OCI-LY7 (cell line): ENCODE measurements around the gene ZC3H18. TPM values are rescaled to one million over a fixed set of nuclear protein-coding genes. Genes with fewer than 3 reads are reported as not detected.

ENCODE experiments used
- BruUV-seq: library from RNA; stranded (reverse); fragments of 400-500 nt; replicated peaks from 2 replicates; lab custom pipeline; 2021; lab: Mats Ljungman, UMichigan
- CTCF ChIA-PET: fragments of 300-600 bp; sonication (Branson Sonifier 250); formaldehyde crosslinking; loops from one replicate; lab custom pipeline; 2022; ENCODE audit warnings: antibody characterized with exemption; ENCODE audit not compliant: unreplicated experiment; lab: Charles Lee
- POLR2A ChIA-PET: fragments of 300-600 bp; sonication (Branson Sonifier 250); formaldehyde crosslinking; loops from one replicate; lab custom pipeline; 2022; ENCODE audit warnings: antibody characterized with exemption; lab: Charles Lee
- DNase-seq: peaks from one replicate; pipeline ENCODE4 v3.0.0-alpha.2; 2015; ENCODE audit warnings: low spot score
- H2AFZ ChIP-seq: fragments of 200-600 bp; sonication (generic), shearing (Covaris generic); 2 replicates; pipeline ENCODE4 v1.6.1; 2014; ENCODE audit warnings: mild to moderate bottlenecking, antibody characterized with exemption, low read length, moderate library complexity
- H3K27ac ChIP-seq: fragments of 200-600 bp; sonication (generic); 2 replicates; pipeline ENCODE4 v1.5.1; 2014; ENCODE audit warnings: mixed run types, low read depth, mild to moderate bottlenecking, moderate library complexity, low read length, inconsistent platforms; ENCODE audit not compliant: poor library complexity, severe bottlenecking
- H3K36me3 ChIP-seq: fragments of 200-600 bp; sonication (generic); 2 replicates; pipeline ENCODE4 v1.6.1; 2014; ENCODE audit warnings: mild to moderate bottlenecking, antibody characterized with exemption, low read length, moderate library complexity, mixed read lengths; ENCODE audit not compliant: insufficient read depth
- H3K4me1 ChIP-seq: fragments of 200-600 bp; sonication (generic); 2 replicates; pipeline ENCODE4 v1.5.1; 2014; ENCODE audit warnings: mild to moderate bottlenecking, low read length; ENCODE audit not compliant: insufficient read depth, poor library complexity, severe bottlenecking
- H3K4me2 ChIP-seq: fragments of 200-600 bp; sonication (generic); 2 replicates; pipeline ENCODE4 v1.6.1; 2014; ENCODE audit warnings: mild to moderate bottlenecking, low read length
- H3K4me3 ChIP-seq: fragments of 200-600 bp; sonication (generic); 2 replicates; pipeline ENCODE4 v1.5.1; 2014; ENCODE audit warnings: mild to moderate bottlenecking, low read depth, low read length; ENCODE audit not compliant: poor library complexity, severe bottlenecking
- H3K79me2 ChIP-seq: fragments of 200-600 bp; sonication (generic); 2 replicates; pipeline ENCODE4 v1.6.1; 2016; ENCODE audit warnings: low read depth, mild to moderate bottlenecking, low read length, moderate library complexity, mixed read lengths; ENCODE audit not compliant: insufficient read depth
- H3K9me2 ChIP-seq: fragments of 200-600 bp; sonication (generic); 2 replicates; pipeline ENCODE4 v1.6.1; 2016; ENCODE audit warnings: mild to moderate bottlenecking, low read length, mixed read lengths; ENCODE audit not compliant: insufficient read depth
- H3K9me3 ChIP-seq: fragments of 200-600 bp; sonication (generic); 2 replicates; pipeline ENCODE4 v1.6.1; 2014; ENCODE audit warnings: mild to moderate bottlenecking, mixed run types, low read length, mixed read lengths
- H4K20me1 ChIP-seq: fragments of 200-600 bp; sonication (generic); 2 replicates; pipeline ENCODE4 v1.6.1; 2014; ENCODE audit warnings: mild to moderate bottlenecking, antibody characterized with exemption, low read length, moderate library complexity, mixed read lengths; ENCODE audit not compliant: insufficient read depth
- CTCF ChIP-seq: fragments of 200-600 bp; sonication (generic); conservative IDR thresholded peaks from 2 replicates; pipeline ENCODE4 v1.5.1; 2014; ENCODE audit warnings: mild to moderate bottlenecking, antibody characterized with exemption, low read length, moderate library complexity, mixed read lengths
- EZH2phosphoT487 ChIP-seq: fragments of 200-600 bp; sonication (generic); IDR thresholded peaks from 2 replicates; pipeline ENCODE4 v1.6.1; 2018; ENCODE audit warnings: low read depth, borderline replicate concordance, mild to moderate bottlenecking, mixed run types, antibody characterized with exemption, low read length, moderate library complexity, mixed read lengths
- intact Hi-C: fragments of 100-400 bp; cut with micrococcal nuclease; formaldehyde crosslinking; loops from one replicate; pipeline ENCODE4 v1.10.0; 2022; ENCODE audit not compliant: unreplicated experiment
- total RNA-seq, 2 experiments: library from RNA; depleted of rRNA in 1 of 2; stranded (reverse); fragments of >200 nt in 1 of 2; shearing (Covaris generic) in 1 of 2; gene quantifications; 2 replicates each; pipeline ENCODE4 v1.2.3, GENCODE V29; 2014 to 2022

Gene ZC3H18
- total RNA-seq, 2 experiments from 2014 or later = 22.2 to 79.0 TPM

DNA sequence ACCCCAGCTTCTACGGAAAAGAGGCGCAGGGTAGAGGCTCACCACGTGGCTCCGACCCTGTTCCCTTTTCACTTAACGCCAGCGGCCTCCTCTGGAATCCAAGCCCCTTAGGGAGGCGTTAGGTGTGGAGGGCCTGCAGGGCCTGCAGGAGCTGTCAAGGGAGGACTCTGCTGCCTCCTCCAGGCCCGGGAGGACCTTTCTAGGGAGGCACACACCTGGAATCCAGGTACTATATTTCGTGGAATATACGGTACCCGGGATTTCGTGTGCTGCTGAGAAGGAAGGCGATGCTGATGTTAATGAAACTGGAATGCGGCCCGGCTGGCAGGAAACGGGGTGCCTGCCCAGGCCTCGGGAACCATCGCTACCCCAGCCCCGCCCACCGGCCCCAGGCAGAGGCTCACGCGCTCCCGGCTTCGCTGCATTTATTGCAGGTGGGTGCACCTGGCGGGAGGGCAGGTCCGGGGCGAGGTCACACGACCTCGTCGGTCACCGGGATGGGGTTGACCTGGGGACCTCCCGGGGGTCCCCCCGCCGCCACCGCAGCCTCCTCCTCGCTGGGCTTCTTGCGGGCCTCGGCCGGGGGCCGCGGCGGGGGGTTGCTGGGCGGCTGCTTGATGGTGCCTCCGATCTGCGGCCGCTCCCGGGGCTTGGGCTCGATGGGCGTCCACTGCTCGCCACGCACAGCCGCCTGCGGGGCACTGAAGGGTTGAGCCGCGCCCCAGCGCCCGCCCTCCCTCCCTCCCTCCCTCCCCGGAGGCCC is 72.9 kb downstream of the ZC3H18 start:
- no peak overlapping the region for H3K4me2 ChIP-seq
- CTCF ChIA-PET = no interaction called here

GRCh38 chr16:88643644-88643932 is 73.4 kb downstream of the ZC3H18 start:
- no peak overlapping the region for H2AFZ ChIP-seq
- H3K27ac ChIP-seq = no peak overlapping the region
- intact Hi-C loops = no loop called here
- H3K36me3 ChIP-seq = peaks cover 62% of the 10 kb centered on the region
- ChIA-PET CTCF (no interaction called here), POLR2A (no interaction called here)
- H4K20me1 ChIP-seq = peaks cover 7% of the 10 kb centered on the region; the same call in 1 of the 2 replicates
- TF ChIP-seq EZH2phosphoT487 (no peak), CTCF (no peak)
- H3K9me3 ChIP-seq = no peaks in the 10 kb centered on the region
- H3K9me2 ChIP-seq = no peaks in the 10 kb centered on the region
- peaks cover 9% of the 10 kb centered on the region for H3K79me2 ChIP-seq
- no peak for DNase-seq
- no peak overlapping the region for H3K4me2 ChIP-seq
- no peak overlapping the region for H3K4me3 ChIP-seq
- BruUV-seq = no TSS peak
- H3K4me1 ChIP-seq = peaks cover 14% of the 10 kb centered on the region

More for the DNA sequence above, 72.9 kb downstream of the ZC3H18 start:
- Histone ChIP-seq H4K20me1 (peaks cover 3% of the 10 kb centered on the region; the same call in 1 of the 2 replicates), H2AFZ (no peak overlapping the region), H3K9me2 (no peaks in the 10 kb centered on the region), H3K4me1 (peaks cover 15% of the 10 kb centered on the region), H3K4me3 (no peak overlapping the region), H3K9me3 (no peaks in the 10 kb centered on the region), H3K27ac (no peak overlapping the region), H3K36me3 (peaks cover 57% of the 10 kb centered on the region), H3K79me2 (peaks cover 4% of the 10 kb centered on the region; the same call in 1 of the 2 replicates)
- no peak for DNase-seq
- no TSS peak for BruUV-seq
- intact Hi-C loops = no loop called here
- TF ChIP-seq EZH2phosphoT487 = no peak
- no peak for TF ChIP-seq CTCF
- POLR2A ChIA-PET = no interaction called here

GRCh38 chr16:88645455-88645854 is 75.3 kb downstream of the ZC3H18 start:
- Histone ChIP-seq H3K27ac (no peak overlapping the region), H3K79me2 (peaks cover 27% of the 10 kb centered on the region), H3K4me3 (no peak overlapping the region), H3K36me3 (peaks cover 78% of the 10 kb centered on the region), H4K20me1 (peaks cover 17% of the 10 kb centered on the region), H3K4me1 (peaks cover 17% of the 10 kb centered on the region), H2AFZ (no peak overlapping the region), H3K9me2 (no peaks in the 10 kb centered on the region), H3K4me2 (no peak overlapping the region), H3K9me3 (no peaks in the 10 kb centered on the region)
- BruUV-seq = no TSS peak
- CTCF ChIA-PET = no interaction called here
- intact Hi-C loops = no loop called here
- no peak for DNase-seq
- POLR2A ChIA-PET = no interaction called here
- TF ChIP-seq EZH2phosphoT487 (no peak), CTCF (no peak)
